Urinary bladder (tissue), 4 donors: ENCODE data around the gene BGN. TPM values are rescaled to one million over a fixed set of nuclear protein-coding genes. Genes with fewer than 3 reads are reported as not detected.

Experiments
- DNase-seq: peaks from one replicate; pipeline ENCODE4 v3.0.0-alpha.2; 2015; ENCODE audit errors: extremely low spot score
- H3K27ac ChIP-seq: one replicate; pipeline ENCODE4 v1.5.1; 2013; ENCODE audit warnings: low read depth, mild to moderate bottlenecking, moderate library complexity
- H3K36me3 ChIP-seq: one replicate; pipeline ENCODE4 v1.6.1; 2013; ENCODE audit warnings: mild to moderate bottlenecking, moderate library complexity; ENCODE audit not compliant: insufficient read depth
- H3K4me1 ChIP-seq: one replicate; pipeline ENCODE4 v1.6.1; 2013; ENCODE audit warnings: mild to moderate bottlenecking, moderate library complexity; ENCODE audit not compliant: insufficient read depth
- H3K4me3 ChIP-seq: one replicate; pipeline ENCODE4 v1.5.1; 2013; ENCODE audit warnings: low read depth, low read length
- WGBS: extraction: QIAGEN DNeasy Blood & Tissue Kit; methylation state at CpG from one replicate; pipeline ENCODE4 v1.1.7; 2013; 5-methylcytosine and 5-hydroxymethylcytosine counted together
- polyA plus RNA-seq: library from polyadenylated mRNA; stranded (reverse); fragments of 200-250 nt; gene quantifications from one replicate; pipeline ENCODE4 v1.2.3, GENCODE V29; 2013
- total RNA-seq: library from RNA; depleted of rRNA; stranded (reverse); fragments of >200 nt; gene quantifications from one replicate; pipeline ENCODE4 v1.2.3, GENCODE V29; 2014
- donor health status: healthy with polysubstance abuse.
- donor health status: healthy.

The BGN gene
- total and polyA plus RNA-seq, 2 donors = 57.7 to 189 TPM

GRCh38 chrX:153496590-153496959, 1.8 kb downstream of the BGN start:
- H3K4me3 ChIP-seq = no peak overlapping the region
- 63% methylated on average over 8 of the region's 8 CpGs for WGBS
- DNase-seq = no peak
- H3K4me1 ChIP-seq = no peaks in the 10 kb centered on the region
- H3K27ac ChIP-seq = no peak overlapping the region
- H3K36me3 ChIP-seq = no peaks in the 10 kb centered on the region

DNA sequence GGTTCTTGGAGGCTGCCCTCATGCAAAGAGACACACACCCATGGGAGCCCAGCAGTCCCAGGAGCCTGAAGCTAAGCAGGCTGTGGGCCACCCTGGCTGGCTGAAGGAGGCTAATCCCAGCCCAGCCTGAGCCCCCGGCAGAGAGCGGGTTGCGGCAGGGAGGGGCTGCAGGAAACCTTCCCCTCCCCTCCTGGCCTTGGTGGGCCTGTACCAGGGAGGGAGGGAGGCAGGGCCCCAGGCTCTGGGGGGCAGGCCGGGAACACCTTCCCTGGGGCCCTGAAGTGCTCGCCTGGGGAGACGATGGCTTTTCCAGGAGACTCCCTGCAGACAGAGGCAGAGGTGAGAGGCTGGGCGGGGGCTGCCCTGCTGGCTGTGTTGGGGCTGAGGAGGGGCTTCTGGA, 3.7 kb downstream of the BGN start:
- 85% methylated on average over 7 of the region's 7 CpGs for WGBS
- H3K36me3 ChIP-seq = no peaks in the 10 kb centered on the region
- H3K4me3 ChIP-seq = no peak overlapping the region
- no peaks in the 10 kb centered on the region for H3K4me1 ChIP-seq
- no peak for DNase-seq
- H3K27ac ChIP-seq = no peak overlapping the region

DNA sequence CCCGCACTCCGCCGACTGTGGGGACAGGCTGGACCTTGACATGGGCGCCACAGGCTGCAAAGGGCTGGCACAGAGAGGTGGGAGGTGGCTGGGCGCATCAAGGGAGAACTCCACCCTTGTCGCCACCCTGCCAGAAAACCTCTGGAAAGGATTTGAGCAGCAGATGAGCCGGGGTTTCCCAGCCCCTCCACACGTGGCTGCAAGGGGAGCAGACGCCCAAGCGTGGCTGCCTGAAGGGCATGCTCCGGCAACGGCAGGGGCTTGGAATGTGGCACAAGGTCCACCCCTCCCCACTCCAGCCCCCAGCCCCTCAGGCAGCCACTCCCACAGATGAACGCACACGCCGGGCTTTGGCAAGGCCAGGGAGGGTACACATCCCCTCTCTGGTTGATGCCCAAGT, 4.6 kb downstream of the BGN start:
- Histone ChIP-seq H3K27ac (no peak overlapping the region), H3K4me3 (no peak overlapping the region), H3K36me3 (no peaks in the 10 kb centered on the region), H3K4me1 (no peaks in the 10 kb centered on the region)
- no peak for DNase-seq
- WGBS = 57% methylated on average over 15 of the region's 15 CpGs

- Histone ChIP-seq H3K27ac (no peak overlapping the region), H3K4me3 (no peak overlapping the region), H3K4me1 (no peaks in the 10 kb centered on the region), H3K36me3 (no peaks in the 10 kb centered on the region)
- DNase-seq = no peak
- WGBS = 58% methylated on average over 17 of the region's 17 CpGs
Observed at GRCh38 chrX:153499876-153500275, 5.1 kb downstream of the BGN start.

DNA sequence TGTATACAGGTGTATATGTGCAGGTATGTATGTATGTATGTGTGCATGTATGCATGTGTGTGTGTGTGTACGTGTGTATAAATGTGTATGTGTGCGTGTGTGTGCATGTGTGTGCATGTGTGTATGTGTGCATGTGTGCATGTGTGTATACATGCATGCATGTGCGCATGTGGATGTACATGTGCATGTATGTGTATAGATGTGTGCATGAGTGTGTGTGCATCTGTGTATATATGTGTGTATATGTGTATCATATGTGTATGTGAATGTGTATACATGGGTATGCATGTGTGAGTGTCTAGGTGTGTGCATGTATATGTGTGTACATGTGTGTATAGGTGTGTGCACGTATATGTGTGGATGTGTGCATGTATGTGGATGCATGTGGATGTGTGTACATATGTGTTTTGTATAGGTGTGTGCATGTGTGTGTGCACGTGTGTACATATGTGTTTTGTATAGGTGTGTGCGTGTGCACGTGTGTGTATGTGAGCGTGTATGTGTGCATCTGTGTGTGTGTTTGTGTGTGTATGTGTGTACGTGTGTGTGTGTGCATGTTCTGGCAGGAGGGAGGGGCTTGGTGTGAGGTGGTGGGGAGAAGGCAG, 6.0 kb downstream of the BGN start:
- Histone ChIP-seq H3K27ac (no peak overlapping the region), H3K4me1 (no peaks in the 10 kb centered on the region), H3K36me3 (no peaks in the 10 kb centered on the region), H3K4me3 (no peak overlapping the region)
- DNase-seq = no peak
- 95% methylated on average over 9 of the region's 9 CpGs for WGBS

DNA sequence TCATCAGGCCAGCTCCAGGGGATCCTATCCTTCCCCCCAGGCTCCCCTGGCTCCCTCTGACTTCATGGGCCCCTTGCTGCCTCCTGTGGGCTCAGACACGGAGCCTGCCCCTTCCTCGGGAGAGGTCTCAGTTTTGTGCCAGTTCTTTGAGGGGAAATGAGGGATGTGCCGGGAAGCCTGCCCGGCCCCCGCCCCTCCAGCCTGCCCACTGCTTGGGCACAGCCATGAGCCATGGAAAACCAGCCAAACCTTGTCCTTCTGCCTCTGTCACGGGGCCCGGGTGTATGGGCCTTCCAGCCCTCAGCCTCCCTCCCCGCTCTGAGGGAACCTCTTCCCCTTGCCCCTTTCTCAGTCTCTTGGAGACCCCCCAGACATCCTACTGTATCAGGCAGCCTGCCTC, 6.8 kb downstream of the BGN start:
- 85% methylated on average over 8 of the region's 8 CpGs for WGBS
- no peak overlapping the region for H3K27ac ChIP-seq
- H3K36me3 ChIP-seq = no peaks in the 10 kb centered on the region
- no peaks in the 10 kb centered on the region for H3K4me1 ChIP-seq
- DNase-seq = no peak
- H3K4me3 ChIP-seq = no peak overlapping the region

DNA sequence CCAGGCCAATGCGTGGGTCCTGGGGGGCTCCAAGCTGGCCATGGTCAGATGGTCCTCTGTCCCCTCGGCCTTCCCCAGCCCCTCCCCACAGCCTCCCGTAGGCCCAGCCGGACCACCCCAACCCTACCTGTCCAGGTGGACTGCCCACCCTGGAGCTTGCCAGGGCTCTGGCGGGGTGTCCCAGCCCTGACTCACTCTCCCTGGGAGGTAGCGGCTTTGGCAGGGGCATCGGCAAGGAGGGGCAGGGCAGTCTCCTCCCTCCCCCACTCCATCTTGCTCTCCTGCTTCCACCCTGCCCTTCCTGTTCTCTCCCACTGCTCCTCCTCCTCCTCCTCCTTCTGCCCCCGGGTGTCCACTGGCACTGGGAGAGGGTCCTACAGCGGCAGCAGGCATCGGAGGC, 7.4 kb downstream of the BGN start:
- DNase-seq = no peak
- 83% methylated on average over 10 of the region's 10 CpGs for WGBS
- Histone ChIP-seq H3K27ac (no peak overlapping the region), H3K36me3 (no peaks in the 10 kb centered on the region), H3K4me3 (no peak overlapping the region), H3K4me1 (no peaks in the 10 kb centered on the region)

DNA sequence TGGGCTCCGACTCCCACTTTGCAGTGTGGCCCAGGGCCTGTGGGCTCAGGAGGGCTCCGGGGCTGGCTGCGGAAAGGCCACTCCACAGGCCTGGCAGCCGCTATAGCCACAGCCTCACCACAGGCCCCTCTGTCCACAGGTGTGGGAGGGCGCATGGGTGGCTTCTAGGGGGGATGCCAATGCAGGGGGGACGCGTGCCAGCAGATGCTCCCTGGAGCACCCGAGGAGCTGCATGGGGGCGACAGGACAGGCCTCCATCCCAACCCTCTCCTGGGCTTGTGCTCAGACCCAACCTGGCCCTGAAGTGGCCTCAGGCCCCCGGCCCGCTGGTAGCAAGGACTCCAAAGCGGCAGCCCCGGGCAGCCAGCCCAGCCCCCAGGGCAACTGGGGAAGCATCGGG, 8.0 kb downstream of the BGN start:
- DNase-seq = no peak
- Histone ChIP-seq H3K36me3 (no peaks in the 10 kb centered on the region), H3K27ac (no peak overlapping the region), H3K4me1 (no peaks in the 10 kb centered on the region), H3K4me3 (no peak overlapping the region)
- 90% methylated on average over 14 of the region's 14 CpGs for WGBS

DNA sequence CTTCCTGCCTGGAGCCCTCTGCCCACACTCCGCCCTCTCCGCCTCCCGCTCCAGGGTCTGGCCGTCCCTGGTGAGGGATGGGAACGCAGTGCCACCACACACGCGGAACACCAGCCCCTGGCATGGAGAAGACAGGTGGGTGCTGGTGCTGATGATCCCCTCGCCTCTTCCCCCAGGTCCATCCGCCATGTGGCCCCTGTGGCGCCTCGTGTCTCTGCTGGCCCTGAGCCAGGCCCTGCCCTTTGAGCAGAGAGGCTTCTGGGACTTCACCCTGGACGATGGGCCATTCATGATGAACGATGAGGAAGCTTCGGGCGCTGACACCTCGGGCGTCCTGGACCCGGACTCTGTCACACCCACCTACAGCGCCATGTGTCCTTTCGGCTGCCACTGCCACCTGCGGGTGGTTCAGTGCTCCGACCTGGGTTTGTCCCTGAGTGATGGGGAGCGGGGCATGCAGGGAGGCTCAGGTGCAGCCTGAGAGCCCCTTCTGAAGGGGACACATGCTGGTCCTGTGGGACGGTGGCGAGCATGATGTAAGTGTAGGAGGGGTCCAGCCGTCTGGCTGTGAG, 9.8 kb downstream of the BGN start:
- DNase-seq = no peak
- H3K27ac ChIP-seq = no peak overlapping the region
- no peaks in the 10 kb centered on the region for H3K36me3 ChIP-seq
- no peak overlapping the region for H3K4me3 ChIP-seq
- no peaks in the 10 kb centered on the region for H3K4me1 ChIP-seq
- 81% methylated on average over 24 of the region's 26 CpGs for WGBS

DNA sequence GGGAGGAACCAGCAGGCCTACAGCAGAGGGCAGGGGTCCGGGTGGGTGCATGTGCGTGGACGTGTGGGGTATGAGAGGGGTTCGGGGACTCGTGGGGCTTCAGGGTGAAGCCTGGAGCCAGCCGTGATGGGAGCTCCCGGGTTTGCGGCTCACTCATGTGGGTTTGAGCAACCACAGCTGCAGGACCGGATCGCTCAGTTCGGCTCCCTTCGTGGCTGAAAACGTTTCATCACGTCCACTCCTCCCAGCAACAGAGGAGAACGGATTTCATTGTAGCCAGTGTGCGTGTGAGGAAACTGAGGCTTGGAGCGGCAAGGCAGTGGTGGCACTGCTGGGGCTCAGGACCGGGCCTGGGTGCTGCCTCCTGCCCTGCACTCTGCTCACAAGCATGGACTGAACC, 10.6 kb downstream of the BGN start:
- Histone ChIP-seq H3K36me3 (no peaks in the 10 kb centered on the region), H3K4me1 (no peaks in the 10 kb centered on the region), H3K4me3 (no peak overlapping the region), H3K27ac (no peak overlapping the region)
- no peak for DNase-seq
- 90% methylated on average over 18 of the region's 18 CpGs for WGBS

DNA sequence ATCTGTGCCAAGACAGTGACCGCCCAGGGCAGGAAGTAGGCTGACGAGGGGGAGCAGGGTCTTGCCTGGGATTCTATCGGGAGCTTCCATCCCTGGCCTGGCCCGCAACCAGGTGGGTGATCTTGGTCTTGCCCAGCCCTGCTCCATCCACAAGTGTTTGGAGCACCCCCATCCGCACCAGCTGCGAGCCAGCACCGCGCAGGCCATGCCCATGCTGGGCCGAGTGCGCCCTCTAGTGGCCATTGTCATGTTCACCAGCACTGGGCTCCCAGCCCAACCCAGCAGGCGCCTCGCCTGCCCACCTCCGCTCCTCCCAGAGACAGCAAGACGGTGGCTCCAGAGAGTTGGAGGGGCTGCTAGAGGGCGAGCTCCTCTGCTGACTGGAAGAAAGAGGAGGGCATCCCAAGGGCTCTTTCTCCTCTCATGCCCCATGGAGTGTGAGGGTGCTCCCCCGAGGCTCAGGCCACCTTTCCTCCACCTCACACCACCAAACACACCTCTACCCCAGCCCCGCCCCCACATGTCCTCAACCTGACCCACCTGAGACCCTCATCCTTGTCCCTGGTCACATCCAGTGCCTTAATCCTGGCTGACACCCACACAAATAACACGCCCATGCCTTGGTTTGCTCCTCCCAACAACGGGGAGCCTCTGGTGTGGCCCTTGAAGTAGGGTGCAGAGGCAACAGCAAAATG, 12.9 kb downstream of the BGN start:
- no peak overlapping the region for H3K4me3 ChIP-seq
- no peak overlapping the region for H3K27ac ChIP-seq
- no peaks in the 10 kb centered on the region for H3K36me3 ChIP-seq
- H3K4me1 ChIP-seq = no peaks in the 10 kb centered on the region
- no peak for DNase-seq
- 17% methylated on average over 19 of the region's 19 CpGs for WGBS

DNA sequence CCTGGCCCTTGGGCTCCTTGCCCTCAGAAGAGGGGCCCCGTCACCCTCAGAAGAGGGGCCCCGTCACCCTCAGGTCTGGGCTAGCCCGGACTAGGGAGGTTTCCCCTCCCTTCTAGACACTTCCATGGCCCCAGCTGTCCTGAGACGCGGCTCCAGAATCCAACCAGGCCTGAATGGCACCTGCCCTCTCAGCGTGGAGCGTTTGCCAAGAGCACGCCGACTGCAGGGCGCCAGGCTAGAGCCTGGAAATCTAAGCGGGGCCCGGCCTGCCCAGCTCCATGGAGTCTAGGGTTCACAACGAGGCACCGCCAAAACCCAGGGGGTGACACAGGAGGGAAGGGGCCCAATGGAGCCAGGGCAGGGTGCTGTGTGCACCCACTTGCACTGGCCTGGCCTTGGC, 14.8 kb downstream of the BGN start:
- DNase-seq = no peak
- WGBS = 88% methylated on average over 14 of the region's 14 CpGs
- H3K27ac ChIP-seq = no peak overlapping the region
- no peak overlapping the region for H3K4me3 ChIP-seq
- no peaks in the 10 kb centered on the region for H3K4me1 ChIP-seq
- H3K36me3 ChIP-seq = no peaks in the 10 kb centered on the region

- WGBS = 66% methylated on average over 11 of the region's 11 CpGs
- DNase-seq = no peak
- Histone ChIP-seq H3K36me3 (no peaks in the 10 kb centered on the region), H3K4me1 (no peaks in the 10 kb centered on the region), H3K4me3 (no peak overlapping the region), H3K27ac (no peak overlapping the region)
Observed at GRCh38 chrX:153510383-153510782, 15.6 kb downstream of the BGN start.

DNA sequence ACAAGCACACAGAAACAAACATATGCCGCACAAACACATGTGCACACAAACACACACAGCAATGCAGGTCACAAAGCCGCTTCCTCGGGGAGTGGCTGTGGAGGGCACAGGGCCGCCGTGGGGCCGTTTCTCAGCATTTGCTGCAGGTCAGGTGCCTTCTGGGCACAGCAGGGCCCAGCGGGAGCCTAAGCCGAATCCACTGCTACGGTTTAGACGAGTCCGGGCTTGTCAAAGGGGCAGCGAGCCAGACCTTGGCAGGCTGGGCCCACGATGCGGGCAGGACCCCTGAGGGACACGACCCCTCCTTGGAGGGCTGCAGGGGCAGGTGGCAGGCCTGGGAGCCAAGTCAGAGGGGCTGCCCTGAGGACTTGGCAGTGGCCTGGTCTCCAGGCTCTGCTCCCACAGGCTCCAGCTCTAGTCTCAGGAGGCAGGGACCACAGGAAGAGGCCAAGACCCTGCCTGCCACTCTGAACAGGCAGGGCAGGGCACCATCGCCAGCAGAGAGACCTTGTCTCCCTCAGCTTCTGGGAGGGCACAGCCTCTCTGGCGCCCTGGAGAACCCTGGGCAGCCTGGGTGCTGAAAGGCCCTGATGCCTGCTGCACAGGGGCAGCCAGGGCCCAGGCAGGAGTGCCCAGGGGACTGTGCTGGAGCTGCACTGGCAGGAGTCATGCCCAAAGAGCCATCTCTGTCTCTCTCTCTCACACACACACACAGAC, 17.2 kb downstream of the BGN start:
- DNase-seq = no peak
- WGBS = 66% methylated on average over 17 of the region's 17 CpGs
- no peaks in the 10 kb centered on the region for H3K36me3 ChIP-seq
- no peak overlapping the region for H3K4me3 ChIP-seq
- H3K27ac ChIP-seq = no peak overlapping the region
- H3K4me1 ChIP-seq = no peaks in the 10 kb centered on the region
